ENCODE data around the gene NFAM1.

GRCh38 chr22:42337356-42337755 is 94.8 kb downstream of the NFAM1 start:
- TF ChIP-seq EZH2phosphoT487 (IDR thresholded peaks at IDR 0.05; ENCODE audit: borderline replicate concordance) (no peak), CTCF (conservative IDR thresholded peaks at IDR 0.05; ENCODE audit: low read length) (no peak)

Measured in Loucy (cell line).